OCI-LY7 (cell line): ENCODE data around the gene TRAF2. TPM values are rescaled to one million over a fixed set of nuclear protein-coding genes. Genes with fewer than 3 reads are reported as not detected.

Experiments
- BruUV-seq: library from RNA; stranded (reverse); fragments of 400-500 nt; replicated peaks from 2 replicates; lab custom pipeline; 2021; lab: Mats Ljungman, UMichigan
- CTCF ChIA-PET: fragments of 300-600 bp; sonication (Branson Sonifier 250); formaldehyde crosslinking; loops from one replicate; lab custom pipeline; 2022; ENCODE audit warnings: antibody characterized with exemption; ENCODE audit not compliant: unreplicated experiment; lab: Charles Lee
- POLR2A ChIA-PET: fragments of 300-600 bp; sonication (Branson Sonifier 250); formaldehyde crosslinking; loops from one replicate; lab custom pipeline; 2022; ENCODE audit warnings: antibody characterized with exemption; lab: Charles Lee
- DNase-seq: peaks from one replicate; pipeline ENCODE4 v3.0.0-alpha.2; 2015; ENCODE audit warnings: low spot score
- H2AFZ ChIP-seq: fragments of 200-600 bp; sonication (generic), shearing (Covaris generic); 2 replicates; pipeline ENCODE4 v1.6.1; 2014; ENCODE audit warnings: mild to moderate bottlenecking, antibody characterized with exemption, low read length, moderate library complexity
- H3K27ac ChIP-seq: fragments of 200-600 bp; sonication (generic); 2 replicates; pipeline ENCODE4 v1.5.1; 2014; ENCODE audit warnings: mixed run types, low read depth, mild to moderate bottlenecking, moderate library complexity, low read length, inconsistent platforms; ENCODE audit not compliant: poor library complexity, severe bottlenecking
- H3K36me3 ChIP-seq: fragments of 200-600 bp; sonication (generic); 2 replicates; pipeline ENCODE4 v1.6.1; 2014; ENCODE audit warnings: mild to moderate bottlenecking, antibody characterized with exemption, low read length, moderate library complexity, mixed read lengths; ENCODE audit not compliant: insufficient read depth
- H3K4me1 ChIP-seq: fragments of 200-600 bp; sonication (generic); 2 replicates; pipeline ENCODE4 v1.5.1; 2014; ENCODE audit warnings: mild to moderate bottlenecking, low read length; ENCODE audit not compliant: insufficient read depth, poor library complexity, severe bottlenecking
- H3K4me2 ChIP-seq: fragments of 200-600 bp; sonication (generic); 2 replicates; pipeline ENCODE4 v1.6.1; 2014; ENCODE audit warnings: mild to moderate bottlenecking, low read length
- H3K4me3 ChIP-seq: fragments of 200-600 bp; sonication (generic); 2 replicates; pipeline ENCODE4 v1.5.1; 2014; ENCODE audit warnings: mild to moderate bottlenecking, low read depth, low read length; ENCODE audit not compliant: poor library complexity, severe bottlenecking
- H3K79me2 ChIP-seq: fragments of 200-600 bp; sonication (generic); 2 replicates; pipeline ENCODE4 v1.6.1; 2016; ENCODE audit warnings: low read depth, mild to moderate bottlenecking, low read length, moderate library complexity, mixed read lengths; ENCODE audit not compliant: insufficient read depth
- H3K9me2 ChIP-seq: fragments of 200-600 bp; sonication (generic); 2 replicates; pipeline ENCODE4 v1.6.1; 2016; ENCODE audit warnings: mild to moderate bottlenecking, low read length, mixed read lengths; ENCODE audit not compliant: insufficient read depth
- H3K9me3 ChIP-seq: fragments of 200-600 bp; sonication (generic); 2 replicates; pipeline ENCODE4 v1.6.1; 2014; ENCODE audit warnings: mild to moderate bottlenecking, mixed run types, low read length, mixed read lengths
- H4K20me1 ChIP-seq: fragments of 200-600 bp; sonication (generic); 2 replicates; pipeline ENCODE4 v1.6.1; 2014; ENCODE audit warnings: mild to moderate bottlenecking, antibody characterized with exemption, low read length, moderate library complexity, mixed read lengths; ENCODE audit not compliant: insufficient read depth
- CTCF ChIP-seq: fragments of 200-600 bp; sonication (generic); conservative IDR thresholded peaks from 2 replicates; pipeline ENCODE4 v1.5.1; 2014; ENCODE audit warnings: mild to moderate bottlenecking, antibody characterized with exemption, low read length, moderate library complexity, mixed read lengths
- EZH2phosphoT487 ChIP-seq: fragments of 200-600 bp; sonication (generic); IDR thresholded peaks from 2 replicates; pipeline ENCODE4 v1.6.1; 2018; ENCODE audit warnings: low read depth, borderline replicate concordance, mild to moderate bottlenecking, mixed run types, antibody characterized with exemption, low read length, moderate library complexity, mixed read lengths
- intact Hi-C: fragments of 100-400 bp; cut with micrococcal nuclease; formaldehyde crosslinking; loops from one replicate; pipeline ENCODE4 v1.10.0; 2022; ENCODE audit not compliant: unreplicated experiment
- total RNA-seq, 2 experiments: library from RNA; depleted of rRNA in 1 of 2; stranded (reverse); fragments of >200 nt in 1 of 2; shearing (Covaris generic) in 1 of 2; gene quantifications; 2 replicates each; pipeline ENCODE4 v1.2.3, GENCODE V29; 2014 to 2022

The TRAF2 gene
- total RNA-seq, 2 experiments from 2014 or later: 31.4 to 40.5 TPM

- intact Hi-C loops: no loop called here
- ChIA-PET CTCF (no interaction called here), POLR2A (interaction anchor here (0.6 kb wide), 1 partner anchor 15 kb away, joined by 5 read pairs; no protein-coding TSS in a partner anchor)
- TF ChIP-seq EZH2phosphoT487: no peak
- no peak for TF ChIP-seq CTCF
- no peaks in the 10 kb centered on the region for H3K9me2 ChIP-seq
- H3K4me2 ChIP-seq: no peak overlapping the region
- H3K36me3 ChIP-seq: peaks cover 83% of the 10 kb centered on the region
- H3K9me3 ChIP-seq: no peaks in the 10 kb centered on the region
- peaks cover 5% of the 10 kb centered on the region for H3K4me1 ChIP-seq
- H3K4me3 ChIP-seq: no peak overlapping the region
- peak; percentile 36 for DNase-seq
- H3K27ac ChIP-seq: no peak overlapping the region
- H3K79me2 ChIP-seq: no peaks in the 10 kb centered on the region
- no peaks in the 10 kb centered on the region for H4K20me1 ChIP-seq
- BruUV-seq: no TSS peak
- H2AFZ ChIP-seq: no peak overlapping the region
These were observed 37.6 kb downstream of the TRAF2 start for GRCh38 chr9:136923881-136924280.

GRCh38 chr9:136925414-136926153 lies 39.3 kb downstream of the TRAF2 start:
- H3K4me1 ChIP-seq: peaks cover 5% of the 10 kb centered on the region
- H3K36me3 ChIP-seq: peaks cover 84% of the 10 kb centered on the region
- H3K4me3 ChIP-seq: no peak overlapping the region
- H2AFZ ChIP-seq: no peak overlapping the region
- H3K79me2 ChIP-seq: no peaks in the 10 kb centered on the region
- H3K27ac ChIP-seq: no peak overlapping the region
- CTCF ChIA-PET: no interaction called here
- H3K4me2 ChIP-seq: no peak overlapping the region
- POLR2A ChIA-PET: no interaction called here
- no peaks in the 10 kb centered on the region for H3K9me3 ChIP-seq
- no peak for DNase-seq
- H3K9me2 ChIP-seq: no peaks in the 10 kb centered on the region
- no peak for TF ChIP-seq EZH2phosphoT487
- no peak for TF ChIP-seq CTCF
- BruUV-seq: no TSS peak
- no peaks in the 10 kb centered on the region for H4K20me1 ChIP-seq
- intact Hi-C loops: no loop called here

- no peaks in the 10 kb centered on the region for H3K9me2 ChIP-seq
- H2AFZ ChIP-seq: no peak overlapping the region
- BruUV-seq: no TSS peak
- peaks cover 84% of the 10 kb centered on the region for H3K36me3 ChIP-seq
- ChIA-PET POLR2A (no interaction called here), CTCF (no interaction called here)
- no peak overlapping the region for H3K4me2 ChIP-seq
- no peak for TF ChIP-seq CTCF
- no peak for TF ChIP-seq EZH2phosphoT487
- H4K20me1 ChIP-seq: no peaks in the 10 kb centered on the region
- intact Hi-C loops: no loop called here
- no peak overlapping the region for H3K27ac ChIP-seq
- no peaks in the 10 kb centered on the region for H3K9me3 ChIP-seq
- H3K79me2 ChIP-seq: no peaks in the 10 kb centered on the region
- H3K4me3 ChIP-seq: no peak overlapping the region
- peaks cover 5% of the 10 kb centered on the region for H3K4me1 ChIP-seq
- no peak for DNase-seq
These were observed 39.9 kb downstream of the TRAF2 start for GRCh38 chr9:136926154-136926704.
